ENCODE results near the gene PTH1R. TPM values are rescaled to one million over a fixed set of nuclear protein-coding genes. Genes with fewer than 3 reads are reported as not detected.

PTH1R gene
- total RNA-seq, 2 experiments from 2014 or later, result not detected

DNA sequence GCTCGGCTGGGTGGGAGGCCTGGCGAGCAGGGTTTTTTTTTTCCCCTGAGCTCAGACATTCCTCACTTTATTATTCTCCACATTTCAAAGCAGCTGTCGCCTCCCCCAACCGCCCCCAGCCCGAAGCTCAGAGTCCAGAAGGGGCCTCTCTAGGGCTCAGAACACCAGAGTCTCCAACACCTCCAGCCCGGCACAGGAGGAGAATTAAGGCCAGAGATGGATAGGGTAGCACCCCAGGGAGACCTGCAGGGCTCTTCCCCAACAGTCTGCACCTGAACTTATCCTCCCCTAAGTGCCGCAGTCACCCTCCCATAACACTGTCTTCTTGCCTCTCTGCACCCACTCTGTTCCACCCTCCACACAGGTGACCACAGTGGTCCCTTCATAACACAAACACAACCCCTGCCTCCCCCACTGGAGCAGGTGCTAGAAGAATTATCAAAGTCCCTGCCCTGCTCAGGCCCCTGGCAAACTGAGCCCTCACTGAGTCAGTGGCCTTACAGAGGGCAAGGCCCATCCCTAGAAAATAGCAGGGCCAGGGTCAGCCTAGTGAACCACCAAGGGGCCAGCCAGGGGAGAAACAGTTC, 28.4 kb upstream of the PTH1R start:
- ChIA-PET POLR2A (no interaction called here), CTCF (interaction anchor here (0.7 to 1.7 kb wide), 3 partner anchors 10 to 66 kb away, joined by 3 to 4 read pairs (median 3); no protein-coding TSS in a partner anchor)

DNA sequence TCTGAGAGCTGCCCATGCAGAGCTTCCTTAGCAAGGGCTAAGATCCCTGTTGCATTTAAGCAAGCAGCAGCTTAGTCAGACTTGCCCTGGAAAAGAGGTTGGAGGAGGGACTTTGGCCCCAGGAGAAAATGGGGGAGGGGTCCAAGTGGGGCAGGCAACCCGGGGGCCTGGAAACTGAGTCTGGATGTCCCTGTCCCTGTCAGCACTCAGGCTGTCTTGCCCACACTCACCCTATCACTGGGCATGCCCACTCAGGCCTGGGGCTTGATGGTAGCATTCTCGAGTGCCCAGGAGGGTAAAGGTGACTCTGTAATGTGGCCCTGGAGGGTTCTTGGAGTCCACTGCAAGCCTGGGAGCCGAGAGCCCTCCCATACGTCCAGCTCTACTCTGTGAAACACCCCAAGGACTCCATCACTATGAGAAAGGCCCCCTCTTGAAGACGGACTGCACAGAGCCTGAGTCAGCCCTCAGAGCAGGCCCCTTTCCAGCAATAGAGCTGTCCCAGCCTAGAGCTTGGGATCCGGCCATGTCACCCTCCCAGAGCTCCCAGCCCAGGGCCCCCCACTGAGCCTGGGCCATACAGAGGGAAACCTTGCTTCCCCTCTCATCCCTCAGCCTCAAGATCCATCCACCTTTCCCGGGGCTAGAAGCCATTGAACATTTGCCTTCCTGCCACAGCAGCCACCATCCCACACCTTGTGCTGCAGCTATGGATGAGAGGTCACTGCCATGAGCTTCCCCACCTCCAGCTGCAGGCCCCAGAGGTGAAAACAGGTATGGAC, 27.6 kb upstream of the PTH1R start:
- ChIA-PET CTCF (interaction anchor here (1.7 kb wide), 1 partner anchor 17 kb away, joined by 4 read pairs; no protein-coding TSS in a partner anchor), POLR2A (no interaction called here)

DNA sequence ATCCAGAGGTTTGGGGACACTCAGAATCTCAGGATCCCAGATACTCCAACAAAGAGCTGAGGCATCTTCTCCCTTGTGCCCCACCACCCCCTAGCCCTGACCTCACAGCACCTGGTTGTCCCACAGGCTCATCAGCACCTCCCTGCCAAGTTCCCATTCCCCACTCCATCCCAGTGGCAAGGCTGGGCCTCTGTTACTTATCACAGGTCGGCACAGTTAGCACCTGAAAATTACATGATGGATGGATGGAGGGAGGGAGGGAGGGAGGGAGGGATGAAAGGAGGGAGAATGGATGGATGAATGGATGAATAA, 27.1 kb upstream of the PTH1R start:
- ChIA-PET POLR2A (no interaction called here), CTCF (interaction anchor here (1.7 kb wide), 1 partner anchor 16 kb away, joined by 4 read pairs; no protein-coding TSS in a partner anchor)

DNA sequence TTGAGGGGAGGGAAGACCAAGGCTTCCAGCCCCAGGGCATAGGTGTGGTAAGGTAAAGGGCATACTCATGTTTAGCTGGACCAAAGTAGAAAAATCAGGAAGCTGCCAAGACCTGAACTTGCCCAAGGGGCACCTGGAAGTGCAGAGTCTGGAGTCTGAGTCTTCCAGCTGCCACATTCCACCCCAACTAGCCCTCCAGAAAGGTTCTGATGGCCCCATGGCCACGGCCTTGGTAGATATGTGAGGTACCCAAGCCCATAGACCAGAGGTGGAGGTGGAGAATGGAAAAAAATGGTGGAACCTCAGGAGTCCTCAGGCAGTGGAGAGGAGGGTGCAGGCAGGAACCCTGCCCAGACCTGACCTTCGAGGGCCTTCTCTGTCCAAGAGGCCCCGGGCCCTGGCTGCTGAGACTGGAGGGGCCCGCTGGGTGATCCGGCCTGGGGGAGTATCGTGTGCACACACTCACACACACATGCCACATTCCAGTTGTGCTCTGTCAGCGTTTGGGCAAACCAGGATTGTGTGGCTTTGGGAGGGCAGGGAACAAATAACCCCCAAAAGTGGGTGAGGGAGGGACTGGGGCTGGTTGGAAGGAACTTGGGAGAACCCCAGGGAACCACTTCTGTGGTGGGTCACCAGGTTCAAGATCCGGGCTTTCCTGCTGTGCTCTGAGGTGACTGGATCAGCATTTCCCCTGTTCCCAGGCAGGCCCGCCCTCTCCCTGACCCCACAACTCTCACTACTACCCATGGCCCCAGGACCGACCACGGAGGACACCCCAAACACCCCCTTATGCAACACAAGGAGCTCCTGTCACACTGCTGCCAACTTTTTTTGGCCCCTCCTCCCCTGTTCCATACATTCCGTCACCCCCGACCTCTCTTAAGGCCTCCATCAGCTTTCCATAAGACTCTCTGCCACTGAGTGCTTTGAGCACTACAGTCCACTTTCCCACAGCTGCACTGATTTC, 25.9 kb upstream of the PTH1R start:
- ChIA-PET POLR2A (no interaction called here), CTCF (no interaction called here)

- ChIA-PET POLR2A (no interaction called here), CTCF (no interaction called here)
Measured at GRCh38 chr3:46852334-46852720, 25.2 kb upstream of the PTH1R start.

DNA sequence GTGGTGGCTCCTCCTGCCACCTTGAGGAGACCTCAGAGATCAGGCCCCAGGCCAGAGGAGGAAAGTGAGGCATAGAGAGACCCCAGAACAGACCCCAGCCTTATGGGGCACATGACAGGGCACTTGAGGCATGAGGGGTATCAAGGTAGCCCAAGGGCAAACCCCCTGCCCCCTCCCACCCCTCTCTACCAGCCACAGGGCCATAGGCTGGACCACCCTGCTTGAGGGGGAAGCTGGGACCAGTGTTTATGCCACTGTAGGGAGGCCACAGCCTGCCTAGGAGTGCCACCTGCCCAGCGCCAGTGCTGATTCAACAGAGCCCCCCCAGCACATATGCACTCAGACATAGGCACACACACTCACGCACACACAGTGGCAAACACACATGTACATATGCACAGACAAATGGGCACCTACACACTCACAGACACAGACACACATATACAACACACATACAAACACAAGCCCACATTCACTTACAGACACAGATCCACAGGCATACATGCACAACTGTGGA, 24.6 kb upstream of the PTH1R start:
- POLR2A ChIA-PET, result no interaction called here
- CTCF ChIA-PET, result no interaction called here

GRCh38 chr3:46853441-46854415, 23.8 kb upstream of the PTH1R start:
- ChIA-PET CTCF (no interaction called here), POLR2A (no interaction called here)

DNA sequence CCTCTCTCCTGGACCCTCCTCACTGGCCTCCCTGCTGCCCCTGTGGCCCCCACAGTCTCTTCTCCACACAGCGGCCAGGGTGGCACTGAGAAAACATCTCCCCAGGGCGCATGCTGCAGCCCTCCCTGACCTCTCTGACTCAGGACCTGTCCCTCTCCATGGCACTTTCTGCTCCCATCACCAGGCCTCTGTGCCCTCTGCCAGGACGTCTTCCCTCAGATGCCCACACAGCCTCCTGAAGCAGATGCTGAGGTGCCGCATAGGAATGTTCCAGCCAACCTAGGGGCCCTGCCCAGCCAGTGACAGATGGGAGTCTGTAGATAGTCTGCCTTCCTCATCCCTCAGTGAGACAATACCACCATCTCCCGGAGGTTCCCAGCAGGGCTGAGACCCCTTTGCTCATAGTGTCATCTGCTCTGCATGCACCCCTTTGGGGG, 22.9 kb upstream of the PTH1R start:
- ChIA-PET POLR2A (no interaction called here), CTCF (no interaction called here)

DNA sequence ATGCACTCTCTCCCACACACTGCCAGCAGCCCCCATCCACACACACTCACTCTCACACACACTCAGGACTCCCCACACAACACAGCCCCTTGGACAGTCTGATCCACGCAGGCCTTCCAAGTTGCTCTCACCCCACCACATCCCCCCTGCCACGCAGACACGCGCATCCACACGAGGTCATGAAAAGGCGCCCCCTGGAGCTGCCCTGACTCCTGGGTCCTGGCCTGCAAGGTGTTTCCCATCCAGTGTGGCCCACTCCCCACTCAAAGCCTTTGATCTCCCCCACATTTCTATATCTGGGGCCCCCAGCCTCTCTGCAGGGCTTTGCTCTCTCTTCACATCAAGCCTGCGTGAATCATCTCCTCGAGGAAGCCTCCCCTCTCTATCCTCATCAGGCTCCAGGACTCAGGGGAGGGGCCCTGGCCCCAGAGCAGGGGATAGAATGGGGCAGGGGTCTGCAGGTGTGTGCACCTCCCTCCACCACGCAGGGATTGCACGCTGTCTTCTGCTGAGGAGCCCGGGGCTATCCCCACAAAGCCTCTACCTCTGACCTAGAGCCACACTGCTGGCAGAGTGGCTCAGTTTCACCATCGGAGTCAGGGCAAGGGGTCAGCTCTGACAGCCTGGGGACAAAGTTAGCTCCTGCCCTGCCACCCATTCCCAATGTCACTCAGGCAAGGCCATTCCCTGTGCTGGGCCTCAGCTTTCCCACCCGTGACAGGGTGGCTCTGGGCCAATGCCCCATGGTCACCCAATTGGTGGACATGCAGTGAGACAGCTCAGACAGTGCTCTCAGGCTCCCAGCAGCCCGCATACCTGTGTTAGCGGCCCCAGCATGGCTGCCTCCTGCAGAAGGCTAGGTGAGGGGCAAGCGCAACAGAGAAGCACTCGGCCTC, 20.7 kb upstream of the PTH1R start:
- CTCF ChIA-PET, result interaction anchor here (0.6 kb wide), 1 partner anchor 273 kb away, joined by 3 read pairs; no protein-coding TSS in a partner anchor

GRCh38 chr3:46857485-46858341, 19.8 kb upstream of the PTH1R start:
- ChIA-PET POLR2A (no interaction called here), CTCF (no interaction called here)

More for the DNA sequence above, 20.7 kb upstream of the PTH1R start:
- POLR2A ChIA-PET, result no interaction called here

DNA sequence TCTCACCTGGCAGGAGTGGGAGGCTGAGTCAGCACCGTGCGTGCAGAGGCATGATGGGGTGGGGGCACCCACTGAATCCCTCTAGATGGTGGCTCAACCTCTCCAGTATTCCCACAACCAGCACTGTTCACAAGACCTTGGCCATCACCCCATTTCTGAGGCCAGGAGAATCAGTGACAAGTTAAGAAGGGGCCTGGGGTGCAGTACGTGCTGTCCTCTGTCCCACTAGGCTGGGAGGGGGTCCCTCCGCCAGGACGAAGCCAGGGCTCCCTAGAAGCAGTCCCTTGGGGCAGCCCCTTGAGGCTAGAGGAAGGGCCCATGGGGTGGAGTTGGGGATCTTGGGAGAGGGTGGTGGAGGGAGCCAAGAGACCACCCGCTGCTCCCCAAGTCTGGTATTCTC, 19.1 kb upstream of the PTH1R start:
- ChIA-PET CTCF (no interaction called here), POLR2A (no interaction called here)

DNA sequence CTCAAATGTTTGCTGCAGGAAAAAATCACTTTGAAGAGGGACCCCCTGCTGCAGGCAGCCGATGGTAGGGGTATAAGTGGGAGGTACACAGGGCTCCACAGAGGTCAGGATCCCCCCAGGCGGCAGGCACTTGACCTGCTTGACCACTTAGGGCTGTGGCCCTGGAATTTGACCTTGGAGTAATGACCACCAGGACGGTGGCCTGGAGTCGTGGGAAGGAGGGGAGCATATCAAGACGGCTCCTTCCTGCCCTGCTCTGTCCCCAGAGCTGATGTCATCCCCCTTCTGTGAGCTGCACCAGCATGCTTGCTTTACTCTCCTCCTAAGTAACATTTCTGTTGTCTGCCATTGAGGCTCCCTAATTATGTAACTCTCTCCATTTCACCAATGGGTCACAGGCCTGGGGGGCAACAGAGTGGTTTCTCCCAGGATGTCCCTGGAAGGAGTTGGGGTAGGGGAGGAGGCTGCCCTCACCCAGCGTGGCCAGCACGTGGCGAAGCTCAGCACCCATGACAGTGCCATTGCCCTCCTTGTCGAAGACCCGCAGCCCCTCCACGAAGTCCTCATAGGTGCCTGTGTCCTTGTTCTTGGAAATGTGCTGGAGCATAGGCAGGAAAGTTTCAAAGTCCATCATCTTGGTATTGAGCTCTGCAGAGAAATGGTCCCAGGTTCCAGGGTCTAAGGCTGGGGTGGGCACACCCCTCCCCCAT, 18.4 kb upstream of the PTH1R start:
- POLR2A ChIA-PET, result no interaction called here
- CTCF ChIA-PET, result interaction anchor here (0.6 to 1.4 kb wide), 3 partner anchors 10 to 35 kb away, joined by 3 read pairs; no protein-coding TSS in a partner anchor

DNA sequence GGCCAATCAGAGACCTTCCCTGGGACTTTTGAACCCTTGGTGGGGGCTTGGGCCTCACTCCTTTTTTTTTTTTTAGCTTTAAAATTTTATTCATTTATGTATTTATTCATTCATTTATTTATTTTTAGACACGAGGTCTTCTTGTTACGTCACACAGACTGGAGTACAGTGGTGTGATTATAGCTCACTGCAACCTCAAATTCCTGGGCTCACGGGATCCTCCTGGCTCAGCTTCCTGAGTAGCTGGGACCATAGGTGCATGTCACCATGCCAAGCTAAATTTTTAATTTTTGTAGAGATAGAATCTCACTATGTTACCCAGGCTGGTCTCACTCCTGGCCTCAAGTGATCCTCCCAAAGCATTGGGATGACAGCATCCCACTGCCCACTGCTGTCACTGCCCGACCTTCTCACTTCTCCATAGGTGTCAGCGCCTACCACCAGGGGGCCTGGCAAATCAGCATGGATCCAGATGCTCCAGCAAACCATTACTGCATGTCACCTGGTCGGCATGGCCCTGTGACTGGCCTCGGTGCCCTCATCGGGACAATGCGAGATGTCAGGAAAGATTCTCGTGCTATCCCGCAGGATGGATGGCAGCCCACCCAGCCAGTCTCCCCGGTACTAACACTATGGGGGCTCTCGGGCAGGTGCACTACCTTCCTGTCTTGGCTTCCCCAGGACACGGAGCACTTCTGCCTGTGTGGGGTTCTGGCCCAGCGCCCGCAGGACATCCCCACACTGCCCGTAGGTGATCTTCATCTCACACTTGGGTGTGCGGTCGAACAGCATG, 17.3 kb upstream of the PTH1R start:
- CTCF ChIA-PET, result interaction anchor here (0.6 to 1.4 kb wide), 3 partner anchors 11 to 34 kb away, joined by 3 read pairs; no protein-coding TSS in a partner anchor
- POLR2A ChIA-PET, result no interaction called here

- ChIA-PET POLR2A (no interaction called here), CTCF (no interaction called here)
Measured at GRCh38 chr3:46860810-46861604, 16.5 kb upstream of the PTH1R start.
